Type B pancreatic cell (in vitro differentiated cells): Measurements from ENCODE around the gene HOXC6. TPM values are rescaled to one million over a fixed set of nuclear protein-coding genes. Genes with fewer than 3 reads are reported as not detected.
A peak's percentile ranks its signal among the peaks of the same experiment; 100 is the strongest.

Experiments used
- DNase-seq: peaks from one replicate; pipeline ENCODE4 v3.0.0; 2021; ENCODE audit warnings: mixed read lengths; ENCODE audit not compliant: unreplicated experiment; ENCODE audit errors: extremely low spot score
- H3K27ac Mint-ChIP-seq: 2 replicates; pipeline ENCODE4 v1.8.0; 2021; ENCODE audit warnings: mild to moderate bottlenecking, mixed read lengths
- H3K27me3 Mint-ChIP-seq: 2 replicates; pipeline ENCODE4 v1.8.0; 2021; ENCODE audit warnings: mixed read lengths
- H3K36me3 Mint-ChIP-seq: 2 replicates; pipeline ENCODE4 v1.8.0; 2021; ENCODE audit warnings: mixed read lengths
- H3K4me1 Mint-ChIP-seq: one replicate; pipeline ENCODE4 v1.8.0; 2021; ENCODE audit warnings: mixed read lengths; ENCODE audit not compliant: unreplicated experiment
- H3K4me3 Mint-ChIP-seq: 2 replicates; pipeline ENCODE4 v1.8.0; 2021; ENCODE audit warnings: mild to moderate bottlenecking, mixed read lengths
- H3K9me3 Mint-ChIP-seq: 2 replicates; pipeline ENCODE4 v1.8.0; 2021; ENCODE audit warnings: mixed read lengths
- CTCF ChIP-seq: fragments of 200-600 bp; sonication (generic); conservative IDR thresholded peaks from 2 replicates; pipeline ENCODE4 v1.5.0; 2021; ENCODE audit warnings: antibody characterized with exemption, mild to moderate bottlenecking
- total RNA-seq: library from RNA; stranded (reverse); gene quantifications from 2 replicates; pipeline ENCODE4 v1.2.1, GENCODE V29; 2021; ENCODE audit warnings: low replicate concordance

The HOXC6 gene
- total RNA-seq, 1 donor from 2014 or later = 23.0 TPM

GRCh38 chr12:54036620-54037359 is 8.6 kb downstream of the HOXC6 start:
- peaks cover 61% of the 10 kb centered on the region for H3K27me3 Mint-ChIP-seq
- TF ChIP-seq CTCF = no peak

GRCh38 chr12:54037360-54038283 is 9.4 kb downstream of the HOXC6 start:
- H3K27ac Mint-ChIP-seq = peak overlapping the region; percentile 76

More at GRCh38 chr12:54036620-54037359, 8.6 kb downstream of the HOXC6 start:
- Mint-ChIP-seq H3K4me3 (peak overlapping the region; percentile 89), H3K4me1 (peaks cover 58% of the 10 kb centered on the region), H3K36me3 (peaks cover 10% of the 10 kb centered on the region), H3K27ac (peak overlapping the region; percentile 76), H3K9me3 (no peaks in the 10 kb centered on the region)
- DNase-seq = peak; percentile 68

GRCh38 chr12:54038284-54038870 is 10.1 kb downstream of the HOXC6 start:
- Mint-ChIP-seq H3K4me3 (peak overlapping the region; percentile 89), H3K36me3 (peaks cover 10% of the 10 kb centered on the region), H3K9me3 (no peaks in the 10 kb centered on the region), H3K4me1 (peaks cover 66% of the 10 kb centered on the region), H3K27ac (peak overlapping the region; percentile 76), H3K27me3 (peaks cover 51% of the 10 kb centered on the region)
- DNase-seq = no peak
- TF ChIP-seq CTCF = no peak

More at GRCh38 chr12:54037360-54038283, 9.4 kb downstream of the HOXC6 start:
- Mint-ChIP-seq H3K36me3 (peaks cover 10% of the 10 kb centered on the region), H3K4me3 (peak overlapping the region; percentile 89), H3K4me1 (peaks cover 58% of the 10 kb centered on the region), H3K27me3 (peaks cover 53% of the 10 kb centered on the region), H3K9me3 (no peaks in the 10 kb centered on the region)
- no peak for DNase-seq
- TF ChIP-seq CTCF = no peak

GRCh38 chr12:54038871-54039414 is 10.7 kb downstream of the HOXC6 start:
- Mint-ChIP-seq H3K4me3 (peak overlapping the region; percentile 89), H3K9me3 (no peaks in the 10 kb centered on the region), H3K36me3 (peaks cover 10% of the 10 kb centered on the region), H3K27me3 (peaks cover 48% of the 10 kb centered on the region), H3K4me1 (peaks cover 71% of the 10 kb centered on the region), H3K27ac (peak overlapping the region; percentile 76)
- no peak for TF ChIP-seq CTCF
- no peak for DNase-seq

GRCh38 chr12:54039417-54040147 is 11.3 kb downstream of the HOXC6 start:
- Mint-ChIP-seq H3K4me3 (peak overlapping the region; percentile 89), H3K27me3 (peaks cover 47% of the 10 kb centered on the region), H3K9me3 (no peaks in the 10 kb centered on the region), H3K4me1 (peaks cover 78% of the 10 kb centered on the region), H3K27ac (peak overlapping the region; percentile 67), H3K36me3 (peaks cover 10% of the 10 kb centered on the region)
- no peak for DNase-seq
- no peak for TF ChIP-seq CTCF
